ENCODE data around the gene PNPLA5.

DNA sequence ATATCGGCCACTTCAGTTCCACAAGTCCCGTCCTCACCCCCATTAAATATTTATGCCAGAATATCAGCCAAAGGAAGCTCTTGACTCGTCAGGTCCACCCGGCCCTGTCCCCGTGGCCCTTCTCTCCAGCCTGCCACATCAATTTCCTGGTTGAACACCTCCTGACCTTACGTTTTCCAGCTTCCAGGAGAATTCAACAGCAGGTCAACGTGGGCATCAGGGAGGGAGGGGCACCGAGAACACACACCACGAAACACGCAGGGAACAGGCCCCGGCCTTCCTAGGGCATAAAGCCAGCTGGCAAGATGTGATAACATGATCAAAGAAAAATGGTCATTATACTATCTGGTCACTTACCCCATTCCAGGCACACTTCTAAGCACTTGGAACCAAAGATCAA, 44.8 kb downstream of the PNPLA5 start:
- TF ChIP-seq, protein P1, sequence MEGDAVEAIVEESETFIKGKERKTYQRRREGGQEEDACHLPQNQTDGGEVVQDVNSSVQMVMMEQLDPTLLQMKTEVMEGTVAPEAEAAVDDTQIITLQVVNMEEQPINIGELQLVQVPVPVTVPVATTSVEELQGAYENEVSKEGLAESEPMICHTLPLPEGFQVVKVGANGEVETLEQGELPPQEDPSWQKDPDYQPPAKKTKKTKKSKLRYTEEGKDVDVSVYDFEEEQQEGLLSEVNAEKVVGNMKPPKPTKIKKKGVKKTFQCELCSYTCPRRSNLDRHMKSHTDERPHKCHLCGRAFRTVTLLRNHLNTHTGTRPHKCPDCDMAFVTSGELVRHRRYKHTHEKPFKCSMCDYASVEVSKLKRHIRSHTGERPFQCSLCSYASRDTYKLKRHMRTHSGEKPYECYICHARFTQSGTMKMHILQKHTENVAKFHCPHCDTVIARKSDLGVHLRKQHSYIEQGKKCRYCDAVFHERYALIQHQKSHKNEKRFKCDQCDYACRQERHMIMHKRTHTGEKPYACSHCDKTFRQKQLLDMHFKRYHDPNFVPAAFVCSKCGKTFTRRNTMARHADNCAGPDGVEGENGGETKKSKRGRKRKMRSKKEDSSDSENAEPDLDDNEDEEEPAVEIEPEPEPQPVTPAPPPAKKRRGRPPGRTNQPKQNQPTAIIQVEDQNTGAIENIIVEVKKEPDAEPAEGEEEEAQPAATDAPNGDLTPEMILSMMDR (IDR thresholded peaks at IDR 0.05; ENCODE audit: insufficient read depth, low read length, poor library complexity, severe bottlenecking) = no peak
- no peak for TF ChIP-seq EZH2phosphoT487 (conservative IDR thresholded peaks at IDR 0.05; ENCODE audit: low read length)
